ENCODE data around the gene GSTA3. TPM values are rescaled to one million over a fixed set of nuclear protein-coding genes. Genes with fewer than 3 reads are reported as not detected.
"Not testable (repeated sequence)": the region's sequence is repeated elsewhere in the genome, so short reads cannot be mapped to it uniquely, and the experiment has no call there.

The GSTA3 gene
- total RNA-seq, 1 experiment from 2014 or later: not detected

DNA sequence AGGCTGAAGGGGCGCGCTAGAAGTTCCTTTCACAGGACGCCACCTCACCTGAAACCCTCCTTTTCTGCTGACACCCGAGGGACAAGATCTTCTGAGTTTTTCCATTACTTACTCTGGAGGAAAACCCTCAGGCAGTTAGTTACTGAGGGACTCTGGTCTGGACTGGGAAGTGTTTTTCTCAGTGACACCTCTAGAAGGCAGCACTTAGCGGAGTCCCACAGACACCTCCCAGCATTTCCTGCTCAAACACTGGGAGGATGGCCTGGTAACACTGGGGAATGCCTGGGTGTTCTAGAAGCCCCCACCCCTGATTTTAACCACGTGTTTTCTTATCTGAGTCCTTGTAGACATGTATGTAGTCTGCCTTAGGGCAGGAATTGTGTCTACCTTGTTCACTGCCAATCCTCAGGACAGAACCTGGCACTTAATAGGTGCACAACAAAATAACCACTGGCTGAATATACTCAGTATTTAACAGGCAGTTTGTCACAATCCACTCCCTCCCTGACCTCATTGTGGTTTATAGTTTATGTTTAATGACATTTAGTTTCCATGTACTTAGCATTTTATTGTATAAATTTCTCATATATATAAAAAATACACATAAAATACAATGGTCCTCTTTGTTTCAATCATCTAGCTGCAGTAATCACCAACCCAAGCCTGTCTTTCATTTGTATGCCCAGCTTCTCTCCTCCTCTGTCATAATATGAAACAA, 4.8 kb downstream of the GSTA3 start:
- Histone ChIP-seq H3K36me3 (ENCODE audit: insufficient read depth, low read length) (no peaks in the 10 kb centered on the region), H3K27me3 (ENCODE audit: low read length) (no peaks in the 10 kb centered on the region), H3K79me2 (ENCODE audit: low read length) (no peaks in the 10 kb centered on the region), H3K4me2 (ENCODE audit: low read depth, low read length, poor library complexity, severe bottlenecking) (no peak overlapping the region), H3K27ac (ENCODE audit: low read length) (no peak overlapping the region), H3K4me3 (ENCODE audit: low read length) (no peak overlapping the region), H2AFZ (ENCODE audit: low read length) (no peak overlapping the region), H3K4me1 (ENCODE audit: low read length) (no peaks in the 10 kb centered on the region), H3K9me3 (ENCODE audit: low read length) (no peaks in the 10 kb centered on the region), H4K20me1 (ENCODE audit: insufficient read depth, low read depth, low read length) (no peaks in the 10 kb centered on the region), H3K9ac (ENCODE audit: low read length) (no peak overlapping the region), H3K9me2 (replicated peaks; ENCODE audit: insufficient read depth, low read length) (no peaks in the 10 kb centered on the region)
- DNase-seq: peak; percentile 56

GRCh38 chr6:52900536-52900935, 9.0 kb downstream of the GSTA3 start:
- DNase-seq: no peak
- H3K4me3 ChIP-seq (ENCODE audit: low read length): no peak overlapping the region
- no peaks in the 10 kb centered on the region for H3K79me2 ChIP-seq (ENCODE audit: low read length)
- H3K27me3 ChIP-seq (ENCODE audit: low read length): no peaks in the 10 kb centered on the region
- H3K4me2 ChIP-seq (ENCODE audit: low read depth, low read length, poor library complexity, severe bottlenecking): no peak overlapping the region
- H3K9me3 ChIP-seq (ENCODE audit: low read length): no peaks in the 10 kb centered on the region
- H3K27ac ChIP-seq (ENCODE audit: low read length): no peak overlapping the region
- no peaks in the 10 kb centered on the region for H3K36me3 ChIP-seq (ENCODE audit: insufficient read depth, low read length)
- no peak overlapping the region for H3K9ac ChIP-seq (ENCODE audit: low read length)
- no peaks in the 10 kb centered on the region for H4K20me1 ChIP-seq (ENCODE audit: insufficient read depth, low read depth, low read length)
- H2AFZ ChIP-seq (ENCODE audit: low read length): no peak overlapping the region
- H3K9me2 ChIP-seq (replicated peaks; ENCODE audit: insufficient read depth, low read length): no peaks in the 10 kb centered on the region
- peaks cover 8% of the 10 kb centered on the region for H3K4me1 ChIP-seq (ENCODE audit: low read length)

DNA sequence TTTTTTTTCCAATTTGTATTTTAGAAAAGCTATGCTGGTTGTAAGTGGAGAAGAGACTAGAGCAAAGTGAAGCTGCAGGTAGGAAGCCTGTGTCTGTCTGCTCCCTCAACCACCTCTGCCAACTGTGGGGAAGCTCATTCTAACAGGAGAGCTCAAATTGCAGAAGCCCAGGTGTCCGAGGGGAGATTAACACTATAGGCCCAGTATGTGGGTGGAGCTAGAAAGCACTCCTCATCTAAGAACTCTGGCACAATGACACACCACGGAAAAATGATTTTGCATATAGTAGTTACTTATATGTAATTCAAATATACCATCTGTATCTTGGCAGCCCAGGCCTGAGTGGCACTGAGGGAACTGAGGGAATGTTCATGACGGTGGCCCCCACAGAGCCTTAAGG, 13.7 kb downstream of the GSTA3 start:
- H2AFZ ChIP-seq (ENCODE audit: low read length); H3K9ac ChIP-seq (ENCODE audit: low read length): not testable (repeated sequence)
- DNase-seq: peak; percentile 48

GRCh38 chr6:52894285-52894684, 15.2 kb downstream of the GSTA3 start:
- Histone ChIP-seq H2AFZ (ENCODE audit: low read length) (no peak overlapping the region), H3K4me1 (ENCODE audit: low read length) (peaks cover 11% of the 10 kb centered on the region), H3K4me2 (ENCODE audit: low read depth, low read length, poor library complexity, severe bottlenecking) (no peak overlapping the region), H3K27me3 (ENCODE audit: low read length) (no peaks in the 10 kb centered on the region), H3K9ac (ENCODE audit: low read length) (no peak overlapping the region), H3K36me3 (ENCODE audit: insufficient read depth, low read length) (no peaks in the 10 kb centered on the region), H4K20me1 (ENCODE audit: insufficient read depth, low read depth, low read length) (no peaks in the 10 kb centered on the region), H3K9me3 (ENCODE audit: low read length) (no peaks in the 10 kb centered on the region), H3K27ac (ENCODE audit: low read length) (no peak overlapping the region), H3K9me2 (replicated peaks; ENCODE audit: insufficient read depth, low read length) (no peaks in the 10 kb centered on the region), H3K4me3 (ENCODE audit: low read length) (no peak overlapping the region), H3K79me2 (ENCODE audit: low read length) (no peaks in the 10 kb centered on the region)
- DNase-seq: no peak

More for the DNA sequence above, 13.7 kb downstream of the GSTA3 start:
- not testable (repeated sequence) for H3K27me3 ChIP-seq (ENCODE audit: low read length); H3K4me2 ChIP-seq (ENCODE audit: low read depth, low read length, poor library complexity, severe bottlenecking); H4K20me1 ChIP-seq (ENCODE audit: insufficient read depth, low read depth, low read length); H3K9me2 ChIP-seq (replicated peaks; ENCODE audit: insufficient read depth, low read length); H3K4me3 ChIP-seq (ENCODE audit: low read length); H3K36me3 ChIP-seq (ENCODE audit: insufficient read depth, low read length); H3K27ac ChIP-seq (ENCODE audit: low read length); H3K9me3 ChIP-seq (ENCODE audit: low read length); H3K79me2 ChIP-seq (ENCODE audit: low read length)
- H3K4me1 ChIP-seq (ENCODE audit: low read length): peaks cover 11% of the 10 kb centered on the region

GRCh38 chr6:52893803-52894202, 15.7 kb downstream of the GSTA3 start:
- peaks cover 11% of the 10 kb centered on the region for H3K4me1 ChIP-seq (ENCODE audit: low read length)
- H3K9me2 ChIP-seq (replicated peaks; ENCODE audit: insufficient read depth, low read length): no peaks in the 10 kb centered on the region
- no peaks in the 10 kb centered on the region for H3K9me3 ChIP-seq (ENCODE audit: low read length)
- no peaks in the 10 kb centered on the region for H3K27me3 ChIP-seq (ENCODE audit: low read length)
- DNase-seq: no peak
- no peak overlapping the region for H3K9ac ChIP-seq (ENCODE audit: low read length)
- no peaks in the 10 kb centered on the region for H4K20me1 ChIP-seq (ENCODE audit: insufficient read depth, low read depth, low read length)
- no peak overlapping the region for H2AFZ ChIP-seq (ENCODE audit: low read length)
- H3K36me3 ChIP-seq (ENCODE audit: insufficient read depth, low read length): no peaks in the 10 kb centered on the region
- no peak overlapping the region for H3K27ac ChIP-seq (ENCODE audit: low read length)
- H3K4me3 ChIP-seq (ENCODE audit: low read length): no peak overlapping the region
- no peaks in the 10 kb centered on the region for H3K79me2 ChIP-seq (ENCODE audit: low read length)
- H3K4me2 ChIP-seq (ENCODE audit: low read depth, low read length, poor library complexity, severe bottlenecking): no peak overlapping the region

DNA sequence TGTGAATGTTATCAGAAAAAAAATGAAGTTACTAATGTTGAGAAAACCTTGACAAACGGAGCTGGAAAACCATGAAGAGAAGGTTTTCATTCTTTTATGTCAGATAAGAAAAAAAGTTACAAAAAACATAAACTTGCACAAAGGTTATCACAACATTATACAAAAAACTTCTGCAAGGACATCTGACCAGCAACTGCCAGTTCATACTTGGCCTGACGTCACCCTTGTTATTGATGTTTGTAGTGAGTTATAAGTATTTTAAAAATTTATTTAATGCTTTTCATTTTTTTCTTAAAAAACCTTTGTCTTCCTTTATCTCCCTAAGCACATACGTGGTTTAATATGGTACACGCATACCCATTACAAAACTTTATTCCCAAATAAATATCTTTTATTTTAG, 16.3 kb downstream of the GSTA3 start:
- Histone ChIP-seq H3K27me3 (ENCODE audit: low read length) (no peaks in the 10 kb centered on the region), H3K9me2 (replicated peaks; ENCODE audit: insufficient read depth, low read length) (no peaks in the 10 kb centered on the region), H3K36me3 (ENCODE audit: insufficient read depth, low read length) (no peaks in the 10 kb centered on the region), H3K4me1 (ENCODE audit: low read length) (peaks cover 11% of the 10 kb centered on the region), H3K4me2 (ENCODE audit: low read depth, low read length, poor library complexity, severe bottlenecking) (no peak overlapping the region), H3K4me3 (ENCODE audit: low read length) (no peak overlapping the region), H3K79me2 (ENCODE audit: low read length) (no peaks in the 10 kb centered on the region), H3K27ac (ENCODE audit: low read length) (no peak overlapping the region), H3K9ac (ENCODE audit: low read length) (no peak overlapping the region), H2AFZ (ENCODE audit: low read length) (no peak overlapping the region), H4K20me1 (ENCODE audit: insufficient read depth, low read depth, low read length) (no peaks in the 10 kb centered on the region), H3K9me3 (ENCODE audit: low read length) (no peaks in the 10 kb centered on the region)
- DNase-seq: no peak

- Histone ChIP-seq H2AFZ (ENCODE audit: low read length) (no peak overlapping the region), H3K27ac (ENCODE audit: low read length) (no peak overlapping the region), H3K4me3 (ENCODE audit: low read length) (no peak overlapping the region), H3K36me3 (ENCODE audit: insufficient read depth, low read length) (no peaks in the 10 kb centered on the region), H3K9ac (ENCODE audit: low read length) (no peak overlapping the region), H3K4me1 (ENCODE audit: low read length) (no peaks in the 10 kb centered on the region), H3K9me3 (ENCODE audit: low read length) (no peaks in the 10 kb centered on the region), H3K4me2 (ENCODE audit: low read depth, low read length, poor library complexity, severe bottlenecking) (no peak overlapping the region), H3K27me3 (ENCODE audit: low read length) (no peaks in the 10 kb centered on the region), H3K9me2 (replicated peaks; ENCODE audit: insufficient read depth, low read length) (no peaks in the 10 kb centered on the region), H3K79me2 (ENCODE audit: low read length) (no peaks in the 10 kb centered on the region), H4K20me1 (ENCODE audit: insufficient read depth, low read depth, low read length) (no peaks in the 10 kb centered on the region)
- no peak for DNase-seq
Measured at GRCh38 chr6:52890018-52890417, 19.5 kb downstream of the GSTA3 start.

GRCh38 chr6:52887910-52888524, 21.5 kb downstream of the GSTA3 start:
- Histone ChIP-seq H3K9me3 (ENCODE audit: low read length) (no peaks in the 10 kb centered on the region), H3K9me2 (replicated peaks; ENCODE audit: insufficient read depth, low read length) (no peaks in the 10 kb centered on the region), H3K36me3 (ENCODE audit: insufficient read depth, low read length) (no peaks in the 10 kb centered on the region), H2AFZ (ENCODE audit: low read length) (no peak overlapping the region), H4K20me1 (ENCODE audit: insufficient read depth, low read depth, low read length) (no peaks in the 10 kb centered on the region), H3K4me3 (ENCODE audit: low read length) (no peak overlapping the region), H3K9ac (ENCODE audit: low read length) (no peak overlapping the region), H3K27ac (ENCODE audit: low read length) (no peak overlapping the region), H3K79me2 (ENCODE audit: low read length) (no peaks in the 10 kb centered on the region), H3K27me3 (ENCODE audit: low read length) (no peaks in the 10 kb centered on the region), H3K4me1 (ENCODE audit: low read length) (no peaks in the 10 kb centered on the region), H3K4me2 (ENCODE audit: low read depth, low read length, poor library complexity, severe bottlenecking) (no peak overlapping the region)
- DNase-seq: no peak

Measured in Karpas-422 (cell line).